GM12801 (cell line): ENCODE data around the gene LRP2BP.

Experiments
- CTCF ChIP-seq: IDR thresholded peaks from one replicate; pipeline ENCODE4 v1.5.1; 2011; ENCODE audit warnings: control low read depth; ENCODE audit not compliant: insufficient read length; ENCODE audit errors: extremely low read depth

The LRP2BP gene

GRCh38 chr4:185332575-185333464, 62.9 kb downstream of the LRP2BP start:
- no peak for TF ChIP-seq CTCF

GRCh38 chr4:185328586-185328985, 67.1 kb downstream of the LRP2BP start:
- TF ChIP-seq CTCF = no peak

GRCh38 chr4:185323606-185324005, 72.1 kb downstream of the LRP2BP start:
- TF ChIP-seq CTCF = no peak

- no peak for TF ChIP-seq CTCF
Observed at GRCh38 chr4:185322803-185323202, 72.9 kb downstream of the LRP2BP start.

- TF ChIP-seq CTCF = no peak
Observed at GRCh38 chr4:185318679-185319078, 77.0 kb downstream of the LRP2BP start.

- no peak for TF ChIP-seq CTCF
Observed at GRCh38 chr4:185317880-185318279, 77.8 kb downstream of the LRP2BP start.
